Kidney (tissue), 14 donors: ENCODE data around the gene ZNF775. TPM values are rescaled to one million over a fixed set of nuclear protein-coding genes. Genes with fewer than 3 reads are reported as not detected.

Source experiments
- DNase-seq, 5 donors: peaks; one replicate each; pipeline ENCODE4 v3.0.0-alpha.2; 2013 to 2020
- FAIRE-seq: peaks from 2 replicates; lab custom pipeline; 2012; peaks lifted over from hg19 to GRCh38; lab: Jason Lieb, UNC
- H3K27ac ChIP-seq, 2 donors: one replicate each; pipeline ENCODE4 v1.7.0; 2013; ENCODE audit warnings: low read depth in 2 of 2, low read length in 2 of 2, inconsistent platforms in 1 of 2
- H3K27me3 ChIP-seq: one replicate; pipeline ENCODE4 v1.7.1; 2013; ENCODE audit warnings: low read length, inconsistent platforms; ENCODE audit not compliant: control insufficient read depth, insufficient read depth
- H3K36me3 ChIP-seq, 3 donors: one replicate each; pipeline versions ENCODE4 v1.7.0 to v1.7.1; 2013; ENCODE audit warnings: low read length in 3 of 3, control low read depth in 1 of 3, inconsistent platforms in 1 of 3; ENCODE audit not compliant: insufficient read depth in 3 of 3, control insufficient read depth in 2 of 3
- H3K4me1 ChIP-seq, 3 donors: one replicate each; pipeline versions ENCODE4 v1.7.0 to v1.7.1; 2013; ENCODE audit warnings: low read length in 3 of 3, inconsistent platforms in 1 of 3, low read depth in 1 of 3; ENCODE audit not compliant: control insufficient read depth in 2 of 3, insufficient read depth in 2 of 3
- H3K4me3 ChIP-seq, 3 donors: one replicate each; pipeline versions ENCODE4 v1.7.0 to v1.8.1; 2013; ENCODE audit warnings: low read length in 3 of 3, control low read depth in 1 of 3, inconsistent platforms in 1 of 3
- H3K9ac ChIP-seq, 3 donors: one replicate each; pipeline versions ENCODE4 v1.7.0 to v1.7.1; 2013; ENCODE audit warnings: low read length in 3 of 3, control low read depth in 1 of 3, inconsistent platforms in 1 of 3
- H3K9me3 ChIP-seq, 3 donors: one replicate each; pipeline versions ENCODE4 v1.7.0 to v1.7.1; 2013; ENCODE audit warnings: low read length in 3 of 3, control low read depth in 1 of 3, inconsistent platforms in 1 of 3; ENCODE audit not compliant: control insufficient read depth in 2 of 3, insufficient read depth in 1 of 3
- CTCF ChIP-seq: IDR thresholded peaks from 3 replicates; pipeline ENCODE4 v1.5.1; 2012; ENCODE audit warnings: mild to moderate bottlenecking, moderate library complexity, borderline replicate concordance; ENCODE audit not compliant: insufficient read depth; ENCODE audit errors: extremely low read depth
- intact Hi-C: fragments of 100-400 bp; cut with DNase I; formaldehyde crosslinking; loops from one replicate; pipeline ENCODE4 v1.11.1; 2022
- polyA plus RNA-seq: library from polyadenylated mRNA; stranded (reverse); fragments of 350-450 nt; fragmentation: Illumina TruSeq; extraction: RNeasy Lipid Tissue Mini Kit (QIAGEN cat#74804); gene quantifications from one replicate; pipeline ENCODE4 v1.2.3, GENCODE V29; 2014; ENCODE audit warnings: low read depth, low replicate concordance; ENCODE audit not compliant: insufficient read depth
- total RNA-seq: library from RNA; stranded (reverse); fragmentation: NEBNext Ultra II Directional; extraction: Animal tissue kit (Norgen Biotek cat#: 25700); gene quantifications from one replicate; pipeline ENCODE4 v1.2.1, GENCODE V29; 2021
- donor health status: control.
- donor health status: control.
- donor health status: control.
- donor health status: control.
- donor health status: control.
- donor health status: DM: yes; HTN: yes; CAD: no.
- donor health status: Normal renal cell carcinoma (clear cell type).

ZNF775 gene
- total and polyA plus RNA-seq, 2 donors from 2014 or later = 3.7 to 5.2 TPM

- no peak for FAIRE-seq
- Histone ChIP-seq H3K9me3 (no peaks in the 10 kb centered on the region), H3K27me3 (no peaks in the 10 kb centered on the region), H3K27ac (no peak overlapping the region), H3K9ac (no peak overlapping the region), H3K4me1 (peaks cover 0 to 22% (median 0%) of the 10 kb centered on the region in 3 donors), H3K4me3 (no peak overlapping the region), H3K36me3 (no peaks in the 10 kb centered on the region)
- no peak for TF ChIP-seq CTCF
- no peak for DNase-seq
- intact Hi-C loops = no loop called here
Observed at GRCh38 chr7:150344299-150344698, 34.8 kb upstream of the ZNF775 start.

GRCh38 chr7:150345012-150345411 is 34.1 kb upstream of the ZNF775 start:
- H3K4me3 ChIP-seq = no peak overlapping the region
- H3K9me3 ChIP-seq = no peaks in the 10 kb centered on the region
- no peak for FAIRE-seq
- H3K27me3 ChIP-seq = no peaks in the 10 kb centered on the region
- DNase-seq = no peak
- no peak for TF ChIP-seq CTCF
- no peak overlapping the region for H3K9ac ChIP-seq
- intact Hi-C loops = no loop called here
- no peaks in the 10 kb centered on the region for H3K36me3 ChIP-seq
- peaks cover 0 to 15% (median 0%) of the 10 kb centered on the region in 3 donors for H3K4me1 ChIP-seq
- no peak overlapping the region for H3K27ac ChIP-seq

- Histone ChIP-seq H3K4me3 (no peak overlapping the region), H3K4me1 (peaks cover 0 to 7% (median 0%) of the 10 kb centered on the region in 3 donors), H3K27ac (no peak overlapping the region), H3K9ac (no peak overlapping the region), H3K9me3 (no peaks in the 10 kb centered on the region), H3K36me3 (no peaks in the 10 kb centered on the region), H3K27me3 (no peaks in the 10 kb centered on the region)
- DNase-seq (no peak), FAIRE-seq (no peak)
- intact Hi-C loops = no loop called here
- no peak for TF ChIP-seq CTCF
Observed at GRCh38 chr7:150346922-150347321, 32.2 kb upstream of the ZNF775 start.

GRCh38 chr7:150351587-150352194 is 27.4 kb upstream of the ZNF775 start:
- no peak for TF ChIP-seq CTCF
- H3K9me3 ChIP-seq = no peaks in the 10 kb centered on the region
- no peak overlapping the region for H3K27ac ChIP-seq
- FAIRE-seq (no peak), DNase-seq (no peak)
- no peaks in the 10 kb centered on the region for H3K4me1 ChIP-seq
- no peak overlapping the region for H3K4me3 ChIP-seq
- H3K27me3 ChIP-seq = no peaks in the 10 kb centered on the region
- H3K36me3 ChIP-seq = no peaks in the 10 kb centered on the region
- intact Hi-C loops = no loop called here
- H3K9ac ChIP-seq = no peak overlapping the region
